Endodermal cell (in vitro differentiated cells): Measurements from ENCODE around the gene FRMD3. TPM values are rescaled to one million over a fixed set of nuclear protein-coding genes. Genes with fewer than 3 reads are reported as not detected.

Experiments
- DNase-seq: peaks from one replicate; pipeline ENCODE4 v3.0.0-alpha.2; 2017
- H3K27ac ChIP-seq: 2 replicates; pipeline ENCODE4 v1.5.1; 2013; ENCODE audit warnings: mild to moderate bottlenecking, low read depth, low read length, moderate library complexity
- H3K27me3 ChIP-seq: 2 replicates; pipeline ENCODE4 v1.6.1; 2013; ENCODE audit warnings: mild to moderate bottlenecking, low read length, moderate library complexity; ENCODE audit not compliant: insufficient read depth, control insufficient read depth, poor library complexity, severe bottlenecking
- H3K36me3 ChIP-seq: 2 replicates; pipeline ENCODE4 v1.7.0; 2013; ENCODE audit warnings: mild to moderate bottlenecking, low read length, moderate library complexity; ENCODE audit not compliant: control insufficient read depth, insufficient read depth
- H3K4me1 ChIP-seq: one replicate; pipeline ENCODE4 v1.7.0; 2013; ENCODE audit warnings: low read length; ENCODE audit not compliant: control insufficient read depth, insufficient read depth
- H3K4me3 ChIP-seq: 2 replicates; pipeline ENCODE4 v1.5.1; 2013; ENCODE audit warnings: mild to moderate bottlenecking, low read length, moderate library complexity
- H3K9ac ChIP-seq: 2 replicates; pipeline ENCODE4 v1.6.1; 2013; ENCODE audit warnings: mild to moderate bottlenecking, low read length, moderate library complexity; ENCODE audit not compliant: poor library complexity, severe bottlenecking; ENCODE audit errors: extremely low read depth
- H3K9me3 ChIP-seq: 2 replicates; pipeline ENCODE4 v1.6.1; 2013; ENCODE audit warnings: mild to moderate bottlenecking, low read length, moderate library complexity; ENCODE audit not compliant: control insufficient read depth
- H3K27ac Mint-ChIP-seq: 2 replicates; pipeline ENCODE4 v1.8.0; 2020; ENCODE audit warnings: mixed read lengths
- H3K27me3 Mint-ChIP-seq: 2 replicates; pipeline ENCODE4 v1.8.0; 2021; ENCODE audit warnings: mild to moderate bottlenecking, mixed read lengths; ENCODE audit not compliant: insufficient read depth
- H3K36me3 Mint-ChIP-seq: 2 replicates; pipeline ENCODE4 v1.8.0; 2020; ENCODE audit warnings: low read depth, mixed read lengths
- H3K4me1 Mint-ChIP-seq: 2 replicates; pipeline ENCODE4 v1.8.0; 2020; ENCODE audit warnings: mixed read lengths
- H3K4me3 Mint-ChIP-seq: 2 replicates; pipeline ENCODE4 v1.8.0; 2020; ENCODE audit warnings: mild to moderate bottlenecking, moderate library complexity, mixed read lengths
- H3K9me3 Mint-ChIP-seq: 2 replicates; pipeline ENCODE4 v1.8.0; 2020; ENCODE audit warnings: mild to moderate bottlenecking, mixed read lengths
- CTCF ChIP-seq: fragments of 200-600 bp; sonication (generic); conservative IDR thresholded peaks from 2 replicates; pipeline ENCODE4 v1.5.0; 2021; ENCODE audit warnings: antibody characterized with exemption, mild to moderate bottlenecking
- WGBS, 2 experiments: methylation state at CpG; one replicate each; pipeline versions ENCODE4 v1.1.5 to v1.1.7; 2013; ENCODE audit warnings: missing lambda C conversion rate in 2 of 2, mixed read lengths in 1 of 2; ENCODE audit not compliant: insufficient coverage in 1 of 2, insufficient read length in 1 of 2; 5-methylcytosine and 5-hydroxymethylcytosine counted together
- total RNA-seq, 2 donors: library from RNA; stranded (reverse); fragmentation: NEBNext Ultra II Directional in 1 of 2; extraction: Animal tissue kit (Norgen Biotek cat#: 25700) in 1 of 2; gene quantifications; 2 replicates in 1 of 2; 3 replicates in 1 of 2; pipeline ENCODE4 v1.2.1, GENCODE V29; 2021

FRMD3 gene
- total RNA-seq, 2 donors from 2014 or later, result 0.13 to 0.35 TPM

- Mint-ChIP-seq H3K27me3 (no peaks in the 10 kb centered on the region), H3K4me1 (no peaks in the 10 kb centered on the region), H3K27ac (no peak overlapping the region), H3K36me3 (no peaks in the 10 kb centered on the region), H3K4me3 (no peak overlapping the region), H3K9me3 (no peaks in the 10 kb centered on the region)
- 67 to 93% methylated on average over 1 to 2 of the region's 2 CpGs for WGBS, 2 experiments
- no peak for TF ChIP-seq CTCF
- H3K27me3 ChIP-seq, result no peaks in the 10 kb centered on the region
- no peaks in the 10 kb centered on the region for H3K9me3 ChIP-seq
- H3K4me1 ChIP-seq, result no peaks in the 10 kb centered on the region
- peak; percentile 75 for DNase-seq
- H3K36me3 ChIP-seq, result no peaks in the 10 kb centered on the region
- no peak overlapping the region for H3K27ac ChIP-seq
- no peak overlapping the region for H3K9ac ChIP-seq
- H3K4me3 ChIP-seq, result no peak overlapping the region
Observed at GRCh38 chr9:83296123-83296522, 242.1 kb downstream of the FRMD3 start.

- Mint-ChIP-seq H3K4me3 (no peak overlapping the region), H3K9me3 (no peaks in the 10 kb centered on the region), H3K36me3 (no peaks in the 10 kb centered on the region), H3K4me1 (no peaks in the 10 kb centered on the region), H3K27me3 (no peaks in the 10 kb centered on the region), H3K27ac (no peak overlapping the region)
- no peak overlapping the region for H3K9ac ChIP-seq
- H3K27me3 ChIP-seq, result no peaks in the 10 kb centered on the region
- H3K9me3 ChIP-seq, result no peaks in the 10 kb centered on the region
- no peaks in the 10 kb centered on the region for H3K36me3 ChIP-seq
- DNase-seq, result no peak
- 83% methylated on average over 2 of the region's 2 CpGs; no CpG with 5 or more reads in 1 of the 2 experiments for WGBS, 2 experiments
- TF ChIP-seq CTCF, result no peak
- H3K27ac ChIP-seq, result no peak overlapping the region
- H3K4me3 ChIP-seq, result no peak overlapping the region
- no peaks in the 10 kb centered on the region for H3K4me1 ChIP-seq
Observed at GRCh38 chr9:83294816-83295215, 243.4 kb downstream of the FRMD3 start.

GRCh38 chr9:83291196-83291595 lies 247.0 kb downstream of the FRMD3 start:
- Mint-ChIP-seq H3K27me3 (no peaks in the 10 kb centered on the region), H3K4me1 (no peaks in the 10 kb centered on the region), H3K4me3 (no peak overlapping the region), H3K9me3 (no peaks in the 10 kb centered on the region), H3K27ac (no peak overlapping the region), H3K36me3 (no peaks in the 10 kb centered on the region)
- no peak for DNase-seq
- Histone ChIP-seq H3K36me3 (no peaks in the 10 kb centered on the region), H3K27ac (no peak overlapping the region), H3K9ac (no peak overlapping the region), H3K27me3 (no peaks in the 10 kb centered on the region), H3K4me1 (no peaks in the 10 kb centered on the region), H3K9me3 (no peaks in the 10 kb centered on the region), H3K4me3 (no peak overlapping the region)
- 84% methylated on average over 1 of the region's 1 CpG; no CpG with 5 or more reads in 1 of the 2 experiments for WGBS, 2 experiments
- TF ChIP-seq CTCF, result no peak
